ENCODE measurements around the gene ALK.

- no peak for TF ChIP-seq CTCF (conservative IDR thresholded peaks at IDR 0.05 in 1 of 2, IDR thresholded peaks at IDR 0.05 in 1 of 2; ENCODE audit: low read depth in 1 of 2, low read length in 2 of 2)
- no peak for TF ChIP-seq EZH2 (IDR thresholded peaks at IDR 0.05; ENCODE audit: low read length, missing control alignments)
Observed at GRCh38 chr2:29401994-29402393, 519.4 kb downstream of the ALK start.
